T follicular helper cell (primary cell): Measurements from ENCODE around the gene CEPT1.
A peak's percentile ranks its signal among the peaks of the same experiment; 100 is the strongest.

Source experiments
- DNase-seq: peaks from one replicate; pipeline ENCODE4 v3.0.0-alpha.2; 2020; ENCODE audit warnings: low read depth

The CEPT1 gene

GRCh38 chr1:111192658-111193519 is 52.9 kb downstream of the CEPT1 start:
- DNase-seq = no peak

GRCh38 chr1:111193712-111194480 is 53.9 kb downstream of the CEPT1 start:
- no peak for DNase-seq

GRCh38 chr1:111195002-111195684 is 55.1 kb downstream of the CEPT1 start:
- no peak for DNase-seq

- no peak for DNase-seq
Measured at GRCh38 chr1:111196213-111196612, 56.2 kb downstream of the CEPT1 start.

GRCh38 chr1:111197598-111198284 is 57.7 kb downstream of the CEPT1 start:
- DNase-seq = peak; percentile 50

GRCh38 chr1:111198836-111199235 is 58.8 kb downstream of the CEPT1 start:
- no peak for DNase-seq

DNA sequence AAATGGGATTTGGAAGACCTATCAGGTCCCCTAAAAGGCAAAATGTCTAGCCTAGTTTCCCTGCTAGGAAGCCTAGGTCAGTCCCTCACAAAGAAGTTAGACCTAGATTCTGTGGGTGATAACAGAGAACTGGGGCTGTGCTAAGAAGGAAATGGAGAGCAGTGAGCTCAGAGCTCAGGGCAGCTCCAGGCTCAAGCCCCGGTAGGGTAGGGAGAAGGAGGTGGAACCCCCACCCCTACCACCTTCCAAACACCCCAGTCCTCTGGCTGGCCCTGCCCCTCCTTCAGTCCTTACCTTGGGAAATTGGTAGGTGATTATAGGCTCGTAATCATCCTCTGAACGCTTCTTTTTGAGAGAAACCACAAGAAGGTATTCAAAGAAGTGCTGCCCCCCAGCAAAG is 59.3 kb downstream of the CEPT1 start:
- DNase-seq = no peak

DNA sequence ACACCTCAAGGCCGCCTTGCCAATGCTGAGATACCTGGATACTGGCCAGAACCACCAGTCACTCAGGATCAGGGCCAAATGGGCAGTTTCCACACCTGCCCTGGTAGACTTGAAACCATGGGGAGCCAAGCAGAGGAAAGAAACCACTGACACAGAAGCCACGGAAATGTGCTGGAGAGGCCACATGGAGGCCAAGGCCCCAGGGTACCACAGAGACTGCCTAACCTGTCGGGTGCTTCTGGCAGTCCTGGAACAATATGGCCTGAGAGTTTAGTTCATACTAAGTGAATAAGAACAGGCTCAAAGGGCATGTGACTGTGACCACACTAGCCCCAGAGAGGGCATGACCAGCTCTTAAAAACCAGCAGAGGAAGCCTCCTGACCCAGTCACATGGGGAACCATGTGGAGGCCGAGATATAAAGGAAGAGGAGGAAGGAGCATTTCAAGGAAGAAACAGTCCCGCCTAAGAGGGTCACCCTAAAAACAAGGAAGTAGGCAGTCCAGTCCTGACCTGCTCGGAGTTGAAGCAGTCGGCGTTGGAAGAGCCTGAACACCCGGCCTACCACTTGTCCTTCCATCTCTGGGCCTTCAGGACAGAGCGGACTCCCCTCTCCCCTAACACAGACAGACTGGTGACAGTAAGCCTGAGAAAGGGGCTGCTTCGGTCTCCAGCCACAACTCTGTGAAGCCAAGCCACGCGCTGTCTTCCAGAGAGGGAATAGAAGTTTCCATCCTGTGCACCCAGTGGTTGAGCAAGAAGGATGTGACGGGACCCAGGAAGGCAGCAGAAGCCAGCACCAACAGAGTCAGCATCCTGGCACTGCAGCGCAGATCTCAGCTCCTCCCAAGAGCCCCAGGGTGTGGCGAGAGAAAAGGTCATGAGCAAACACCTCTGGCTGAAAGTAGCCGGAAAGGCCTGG is 60.1 kb downstream of the CEPT1 start, which contains the start of gene DENND2D:
DENND2D (minus strand) TSS at position 766 of the 921 bp plus-strand sequence; CDS start at position 579, 187 bp downstream.
- DNase-seq = peak; percentile 31

GRCh38 chr1:111200802-111201161 is 60.8 kb downstream of the CEPT1 start:
- no peak for DNase-seq

- DNase-seq = no peak
Measured at GRCh38 chr1:111201275-111202090, 61.5 kb downstream of the CEPT1 start.

GRCh38 chr1:111202366-111202706 is 62.3 kb downstream of the CEPT1 start:
- no peak for DNase-seq

DNA sequence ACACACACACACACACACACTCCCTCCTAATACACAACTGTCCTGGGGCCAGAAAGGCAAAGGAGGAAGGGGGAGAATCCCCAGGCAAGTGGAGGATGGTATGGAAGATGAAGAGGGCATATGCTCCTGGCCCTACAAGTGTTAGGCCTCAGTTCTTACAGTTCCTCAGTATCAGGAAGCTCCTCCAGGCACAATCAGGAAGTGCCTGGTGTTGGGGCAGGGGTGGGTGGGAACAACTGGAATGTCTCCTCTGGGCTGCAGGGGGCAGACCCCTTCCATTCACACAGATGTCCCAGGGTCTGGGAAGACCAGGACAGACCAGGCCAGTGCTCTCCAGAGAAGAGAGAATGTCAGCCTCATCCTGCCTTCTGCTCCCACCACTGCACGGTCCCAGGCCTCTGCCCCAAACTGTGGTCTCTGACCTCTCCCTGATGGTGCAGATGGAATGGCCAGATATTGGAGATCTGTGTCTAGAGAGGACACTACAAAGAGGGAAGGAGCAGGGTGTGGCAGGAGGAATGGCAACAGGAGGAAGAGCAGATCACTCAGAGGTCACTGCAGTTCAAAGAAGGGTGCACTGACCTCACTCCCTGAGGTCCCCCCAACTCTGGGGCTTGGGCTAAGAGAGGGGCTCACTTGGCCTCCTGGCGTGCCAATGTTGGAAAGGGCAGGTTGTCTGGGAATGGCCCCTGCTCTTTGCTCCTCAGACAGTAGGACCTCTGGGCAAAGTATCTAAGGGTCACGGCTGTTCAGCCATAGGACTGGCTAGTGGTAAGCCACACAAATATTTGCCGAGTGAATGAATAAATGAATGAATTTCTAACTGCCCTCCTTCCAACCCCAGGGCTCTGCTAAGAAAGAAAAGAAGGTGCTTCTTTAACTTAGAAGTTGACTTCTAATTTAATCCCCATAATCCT is 62.9 kb downstream of the CEPT1 start:
- DNase-seq = no peak

DNA sequence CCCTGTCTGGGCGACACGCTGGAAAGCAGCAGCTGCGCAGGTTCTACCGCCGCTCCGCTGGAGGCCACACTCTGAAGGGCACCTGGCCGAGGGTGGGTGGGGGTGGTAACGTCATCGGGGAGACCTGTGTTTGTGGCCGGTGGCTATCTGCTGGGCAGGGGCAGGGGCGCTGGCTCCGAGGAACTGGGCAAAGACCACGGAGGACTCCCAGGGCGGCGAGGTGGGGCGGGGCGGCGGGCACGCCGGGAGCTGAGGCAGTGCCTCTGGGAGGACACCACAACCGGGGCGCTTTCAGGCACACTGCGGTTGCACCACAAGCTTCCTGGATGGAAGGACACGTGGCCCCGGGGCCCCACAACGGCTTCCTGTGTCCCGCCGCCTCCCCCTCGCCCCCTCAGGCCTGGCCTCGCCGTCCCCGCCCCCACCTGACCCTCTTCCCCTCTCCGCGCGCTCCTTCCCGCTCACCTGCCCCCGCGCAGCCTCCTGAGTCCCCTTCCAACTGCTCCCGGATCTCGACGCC is 63.7 kb downstream of the CEPT1 start:
- DNase-seq = peak; percentile 69

DNA sequence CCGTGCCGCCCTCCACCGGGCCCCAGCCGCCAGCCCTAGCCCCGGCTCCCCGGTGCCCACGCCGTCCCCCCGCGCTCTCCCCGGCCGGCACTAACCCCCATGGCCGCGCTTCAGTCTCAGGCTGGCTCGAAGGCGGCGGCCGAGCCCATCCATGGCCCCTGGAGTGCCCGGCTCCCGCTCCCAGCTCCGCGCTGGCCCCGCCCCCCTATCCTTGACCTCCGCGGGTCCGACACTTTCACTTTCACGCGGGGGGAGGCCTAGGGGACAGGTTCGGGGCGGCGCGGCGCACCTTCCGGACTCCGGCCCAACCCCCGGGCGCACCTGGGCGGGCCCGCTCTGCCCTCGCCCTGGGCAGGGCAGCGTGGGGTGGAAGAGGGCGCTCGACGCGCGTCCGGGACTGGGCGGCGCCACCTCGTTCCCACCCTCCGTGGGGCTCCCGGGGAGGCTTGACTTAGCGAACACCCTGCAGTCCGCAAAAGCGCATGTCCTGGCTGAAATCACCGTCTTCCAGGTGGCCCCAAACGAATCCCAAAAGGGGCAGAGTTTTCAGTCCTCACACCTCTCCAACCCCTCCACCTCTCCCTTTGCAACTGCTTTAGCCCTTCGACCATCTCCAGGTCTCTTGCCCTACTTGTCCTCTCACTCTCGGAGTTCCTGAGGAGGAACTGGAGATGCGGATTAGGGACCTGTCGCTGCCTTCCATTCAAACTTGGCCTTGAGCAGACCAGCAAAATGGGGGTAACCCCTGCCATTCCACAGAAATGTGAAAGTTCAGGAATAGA is 64.4 kb downstream of the CEPT1 start:
- peak; percentile 43 for DNase-seq

- DNase-seq = no peak
Measured at GRCh38 chr1:111204983-111205713, 65.1 kb downstream of the CEPT1 start.

DNA sequence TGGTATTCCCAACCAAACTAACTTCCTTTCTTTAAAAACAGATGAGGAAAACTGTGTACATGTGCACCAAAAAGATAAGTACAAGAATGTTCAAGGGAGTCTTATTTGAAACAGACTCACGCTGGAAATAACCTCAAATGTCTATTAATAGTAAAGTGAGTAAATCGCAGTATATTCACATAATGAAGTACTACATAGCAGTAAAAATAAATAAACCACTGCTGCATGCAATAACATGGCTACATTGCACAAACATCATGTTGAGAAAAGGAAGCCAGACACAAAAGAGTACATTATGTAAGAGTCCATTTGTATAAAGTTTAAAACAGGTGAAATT is 65.7 kb downstream of the CEPT1 start:
- DNase-seq = no peak

DNA sequence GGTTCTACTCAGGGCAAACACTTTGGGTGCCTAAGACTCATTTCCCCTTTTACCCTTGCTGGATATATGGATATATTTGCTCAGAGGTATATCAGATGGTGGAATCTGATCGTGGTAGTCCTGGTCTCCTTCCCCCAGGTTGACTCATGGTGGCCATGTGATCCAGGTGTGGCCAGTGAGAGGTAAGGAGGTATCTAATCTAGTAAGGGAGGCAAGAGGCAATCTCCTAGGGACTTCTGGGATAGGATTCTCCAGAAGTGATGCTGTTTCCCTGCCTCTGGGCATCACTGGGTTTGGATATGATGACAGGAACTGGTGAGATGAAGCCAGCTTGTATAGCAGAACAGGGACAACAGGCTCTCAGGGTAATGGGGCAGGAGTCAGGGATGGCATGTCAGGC is 68.9 kb downstream of the CEPT1 start:
- DNase-seq = no peak
